Activated T-helper 2 cell treated with anti-CD3 and anti-CD28 coated beads, Interferon-gamma antibody, Interleukin-2, Interleukin-4, amounts not matched to agents 10 μg/mL and 5 μg/mL and 100 μg/mL, durations not matched to agents 14 hours and 24 hours and 36 hours (primary cell): ENCODE measurements around the gene VGLL4. TPM values are rescaled to one million over a fixed set of nuclear protein-coding genes. Genes with fewer than 3 reads are reported as not detected.
"Not testable (repeated sequence)": the region's sequence is repeated elsewhere in the genome, so short reads cannot be mapped to it uniquely, and the experiment has no call there.

ENCODE experiments used
- DNase-seq: peaks from one replicate; pipeline ENCODE4 v3.0.0; 2021; ENCODE audit warnings: low spot score
- H3K27ac Mint-ChIP-seq: one replicate; pipeline ENCODE4 v1.8.0; 2021; ENCODE audit warnings: mixed read lengths
- H3K27me3 Mint-ChIP-seq: one replicate; pipeline ENCODE4 v1.8.0; 2021; ENCODE audit warnings: low read depth, mixed read lengths
- H3K36me3 Mint-ChIP-seq: one replicate; pipeline ENCODE4 v1.8.0; 2021; ENCODE audit warnings: low read depth, mixed read lengths
- H3K4me1 Mint-ChIP-seq: one replicate; pipeline ENCODE4 v1.8.0; 2021; ENCODE audit warnings: low read depth, mixed read lengths
- H3K4me3 Mint-ChIP-seq: one replicate; pipeline ENCODE4 v1.8.0; 2021; ENCODE audit warnings: low read depth, mild to moderate bottlenecking, moderate library complexity, mixed read lengths
- H3K9me3 Mint-ChIP-seq: one replicate; pipeline ENCODE4 v1.8.0; 2021; ENCODE audit warnings: mixed read lengths
- intact Hi-C: fragments of 100-400 bp; cut with micrococcal nuclease; formaldehyde crosslinking; loops from one replicate; pipeline ENCODE4 v1.15.1; 2023
- total RNA-seq: library from RNA; stranded (reverse); gene quantifications from 2 replicates; pipeline ENCODE4 v1.2.3, GENCODE V29; 2022

VGLL4 gene
- 66.6 and 69.8 TPM in 2 replicates for total RNA-seq

- Mint-ChIP-seq H3K4me3 (peak within 1 kb of the TSS; percentile 91), H3K4me1 (peaks cover 31% of the 10 kb centered on the region), H3K36me3 (peaks cover 34% of the 10 kb centered on the region), H3K27ac (peak within 1 kb of the TSS; percentile 92), H3K27me3 (peaks cover 8% of the 10 kb centered on the region), H3K9me3 (no peaks in the 10 kb centered on the region)
- peak; percentile 65 for DNase-seq
- intact Hi-C loops = loop anchor here (5.0 to 10.0 kb wide), 7 partner anchors 36 to 406 kb away; no protein-coding TSS in a partner anchor
Measured at GRCh38 chr3:11643605-11644087, at the start of gene VGLL4. Gene VGLL4 (minus strand): TSS chr3:11643915. CDS start chr3:11643518, 397 bp downstream.

- no peak overlapping the region for H3K27ac Mint-ChIP-seq
- intact Hi-C loops = no loop called here
- peaks cover 3% of the 10 kb centered on the region for H3K27me3 Mint-ChIP-seq
- H3K36me3 Mint-ChIP-seq = no peaks in the 10 kb centered on the region
- DNase-seq = no peak
- H3K9me3 Mint-ChIP-seq = no peaks in the 10 kb centered on the region
- no peaks in the 10 kb centered on the region for H3K4me1 Mint-ChIP-seq
- no peak overlapping the region for H3K4me3 Mint-ChIP-seq
Measured at GRCh38 chr3:11692532-11692813, 48.8 kb upstream of the VGLL4 start.

- no peak overlapping the region for H3K4me3 Mint-ChIP-seq
- no peaks in the 10 kb centered on the region for H3K36me3 Mint-ChIP-seq
- peaks cover 3% of the 10 kb centered on the region for H3K27me3 Mint-ChIP-seq
- no peak overlapping the region for H3K27ac Mint-ChIP-seq
- H3K4me1 Mint-ChIP-seq = no peaks in the 10 kb centered on the region
- no peak for DNase-seq
- intact Hi-C loops = no loop called here
- no peaks in the 10 kb centered on the region for H3K9me3 Mint-ChIP-seq
Measured at GRCh38 chr3:11691767-11692531, 48.2 kb upstream of the VGLL4 start.

GRCh38 chr3:11690863-11691766 lies 47.4 kb upstream of the VGLL4 start:
- intact Hi-C loops = no loop called here
- Mint-ChIP-seq H3K4me3 (no peak overlapping the region), H3K36me3 (no peaks in the 10 kb centered on the region), H3K4me1 (no peaks in the 10 kb centered on the region), H3K27me3 (peaks cover 3% of the 10 kb centered on the region), H3K27ac (no peak overlapping the region), H3K9me3 (no peaks in the 10 kb centered on the region)
- DNase-seq = no peak

- intact Hi-C loops = no loop called here
- Mint-ChIP-seq H3K36me3 (no peaks in the 10 kb centered on the region), H3K4me3 (no peak overlapping the region), H3K27ac (no peak overlapping the region), H3K4me1 (no peaks in the 10 kb centered on the region), H3K27me3 (peaks cover 3% of the 10 kb centered on the region), H3K9me3 (no peaks in the 10 kb centered on the region)
- no peak for DNase-seq
Measured at GRCh38 chr3:11689749-11690148, 46.0 kb upstream of the VGLL4 start.

- H3K9me3 Mint-ChIP-seq, H3K36me3 Mint-ChIP-seq, H3K27me3 Mint-ChIP-seq, H3K4me1 Mint-ChIP-seq, H3K4me3 Mint-ChIP-seq, H3K27ac Mint-ChIP-seq, intact Hi-C loops, DNase-seq: not testable (repeated sequence)
Measured at GRCh38 chr3:11684980-11685379, 41.3 kb upstream of the VGLL4 start.

- Mint-ChIP-seq H3K9me3 (no peaks in the 10 kb centered on the region), H3K4me1 (no peaks in the 10 kb centered on the region), H3K4me3 (no peak overlapping the region), H3K27ac (no peak overlapping the region), H3K27me3 (no peaks in the 10 kb centered on the region), H3K36me3 (no peaks in the 10 kb centered on the region)
- DNase-seq = no peak
- intact Hi-C loops = no loop called here
Measured at GRCh38 chr3:11680509-11680908, 36.8 kb upstream of the VGLL4 start.

- DNase-seq = no peak
- Mint-ChIP-seq H3K4me1 (no peaks in the 10 kb centered on the region), H3K4me3 (no peak overlapping the region), H3K27me3 (no peaks in the 10 kb centered on the region), H3K9me3 (no peaks in the 10 kb centered on the region), H3K36me3 (no peaks in the 10 kb centered on the region), H3K27ac (no peak overlapping the region)
- intact Hi-C loops = no loop called here
Measured at GRCh38 chr3:11679964-11680363, 36.2 kb upstream of the VGLL4 start.

GRCh38 chr3:11672363-11672762 lies 28.6 kb upstream of the VGLL4 start:
- intact Hi-C loops = no loop called here
- peaks cover 2% of the 10 kb centered on the region for H3K4me1 Mint-ChIP-seq
- no peak for DNase-seq
- no peak overlapping the region for H3K4me3 Mint-ChIP-seq
- H3K36me3 Mint-ChIP-seq = no peaks in the 10 kb centered on the region
- no peak overlapping the region for H3K27ac Mint-ChIP-seq
- no peaks in the 10 kb centered on the region for H3K9me3 Mint-ChIP-seq
- peaks cover 10% of the 10 kb centered on the region for H3K27me3 Mint-ChIP-seq

- Mint-ChIP-seq H3K27ac (no peak overlapping the region), H3K9me3 (no peaks in the 10 kb centered on the region), H3K4me1 (peaks cover 2% of the 10 kb centered on the region), H3K4me3 (no peak overlapping the region), H3K27me3 (peaks cover 10% of the 10 kb centered on the region), H3K36me3 (no peaks in the 10 kb centered on the region)
- DNase-seq = no peak
- intact Hi-C loops = no loop called here
Measured at GRCh38 chr3:11671648-11672100, 28.0 kb upstream of the VGLL4 start.

GRCh38 chr3:11668243-11669235 lies 24.8 kb upstream of the VGLL4 start:
- no peak for DNase-seq
- H3K27me3 Mint-ChIP-seq = peaks cover 10% of the 10 kb centered on the region
- H3K27ac Mint-ChIP-seq = no peak overlapping the region
- intact Hi-C loops = no loop called here
- no peaks in the 10 kb centered on the region for H3K36me3 Mint-ChIP-seq
- no peak overlapping the region for H3K4me3 Mint-ChIP-seq
- H3K4me1 Mint-ChIP-seq = peaks cover 2% of the 10 kb centered on the region
- H3K9me3 Mint-ChIP-seq = no peaks in the 10 kb centered on the region

GRCh38 chr3:11665331-11665730 lies 21.6 kb upstream of the VGLL4 start:
- Mint-ChIP-seq H3K9me3 (no peaks in the 10 kb centered on the region), H3K27me3 (no peaks in the 10 kb centered on the region), H3K36me3 (no peaks in the 10 kb centered on the region), H3K27ac (no peak overlapping the region), H3K4me3 (no peak overlapping the region), H3K4me1 (no peaks in the 10 kb centered on the region)
- no peak for DNase-seq
- intact Hi-C loops = no loop called here
